Left renal cortex interstitium (tissue), 4 donors: ENCODE results near the gene UBIAD1. TPM values are rescaled to one million over a fixed set of nuclear protein-coding genes. Genes with fewer than 3 reads are reported as not detected.
"Not testable (repeated sequence)": the region's sequence is repeated elsewhere in the genome, so short reads cannot be mapped to it uniquely, and the experiment has no call there.

ENCODE experiments used
- DNase-seq, 4 donors: peaks; one replicate each; pipeline ENCODE4 v3.0.0-alpha.2; 2013; ENCODE audit warnings: low read depth in 4 of 4, low spot score in 2 of 4, missing footprints in 1 of 4
- polyA plus RNA-seq, 4 donors: library from polyadenylated mRNA; unstranded; fragments of 120-200 nt; gene quantifications; one replicate each; pipeline ENCODE4 v1.2.1, GENCODE V29; 2013; ENCODE audit not compliant: insufficient read length in 4 of 4

Gene UBIAD1
- 10 to 100 TPM; 14.8 to 19.1 (median 16.5) TPM for polyA plus RNA-seq

- peak; percentile 41 to 77 (median 76) for DNase-seq
These were observed at the start of gene UBIAD1 for GRCh38 chr1:11272832-11273594. Gene UBIAD1, plus strand, starts transcription at chr1:11273198. Its CDS starts 334 bp downstream, at chr1:11273532.

GRCh38 chr1:11227106-11228077 is 45.6 kb upstream of the UBIAD1 start:
- no peak for DNase-seq

- no peak for DNase-seq
These were observed 43.8 kb upstream of the UBIAD1 start for GRCh38 chr1:11229203-11229602.

- DNase-seq, result no peak
These were observed 39.8 kb upstream of the UBIAD1 start for GRCh38 chr1:11233208-11233607.

- no peak for DNase-seq
These were observed 35.6 kb upstream of the UBIAD1 start for GRCh38 chr1:11237356-11237755.

GRCh38 chr1:11238311-11238710 is 34.7 kb upstream of the UBIAD1 start:
- DNase-seq, result no peak

GRCh38 chr1:11245248-11245647 is 27.8 kb upstream of the UBIAD1 start:
- DNase-seq, result no peak

GRCh38 chr1:11245904-11246719 is 26.9 kb upstream of the UBIAD1 start:
- no peak for DNase-seq

GRCh38 chr1:11248169-11248568 is 24.8 kb upstream of the UBIAD1 start:
- DNase-seq, result no peak

GRCh38 chr1:11252538-11252937 is 20.5 kb upstream of the UBIAD1 start:
- DNase-seq, result no peak

- DNase-seq, result no peak
These were observed 19.8 kb upstream of the UBIAD1 start for GRCh38 chr1:11253226-11253625.

- no peak for DNase-seq
These were observed 16.7 kb upstream of the UBIAD1 start for GRCh38 chr1:11256299-11256698.

GRCh38 chr1:11262171-11263049 is 10.6 kb upstream of the UBIAD1 start, which contains the start of gene MTOR:
Gene MTOR, minus strand, starts transcription at chr1:11262551. Its CDS starts 3,142 bp downstream, at chr1:11259409.
- peak; percentile 96 to 100 (median 98) for DNase-seq

GRCh38 chr1:11266268-11267074 is 6.5 kb upstream of the UBIAD1 start:
- no peak for DNase-seq

- DNase-seq, result not testable (repeated sequence)
These were observed 5.4 kb upstream of the UBIAD1 start for GRCh38 chr1:11267350-11268337.

GRCh38 chr1:11272544-11272831 is 510 bp upstream of the UBIAD1 start:
- no peak for DNase-seq

GRCh38 chr1:11273595-11274234 is 717 bp downstream of the UBIAD1 start:
- no peak for DNase-seq
